OCI-LY1 (cell line): ENCODE results near the gene PTPRM.

Experiments
- EZH2 ChIP-seq: fragments of 200-600 bp; sonication (generic), shearing (Covaris generic); IDR thresholded peaks from 2 replicates; pipeline ENCODE4 v1.8.0; 2017; ENCODE audit warnings: borderline replicate concordance, mixed run types, mild to moderate bottlenecking, antibody characterized with exemption, low read length, moderate library complexity, mixed read lengths
- TF ChIP-seq, protein P1 (sequence below): fragments of 200-600 bp; sonication (generic), shearing (Covaris generic); IDR thresholded peaks from 2 replicates; pipeline ENCODE4 v1.5.1; 2017; ENCODE audit warnings: mild to moderate bottlenecking, antibody characterized with exemption, low read length, moderate library complexity, mixed read lengths

DNA sequence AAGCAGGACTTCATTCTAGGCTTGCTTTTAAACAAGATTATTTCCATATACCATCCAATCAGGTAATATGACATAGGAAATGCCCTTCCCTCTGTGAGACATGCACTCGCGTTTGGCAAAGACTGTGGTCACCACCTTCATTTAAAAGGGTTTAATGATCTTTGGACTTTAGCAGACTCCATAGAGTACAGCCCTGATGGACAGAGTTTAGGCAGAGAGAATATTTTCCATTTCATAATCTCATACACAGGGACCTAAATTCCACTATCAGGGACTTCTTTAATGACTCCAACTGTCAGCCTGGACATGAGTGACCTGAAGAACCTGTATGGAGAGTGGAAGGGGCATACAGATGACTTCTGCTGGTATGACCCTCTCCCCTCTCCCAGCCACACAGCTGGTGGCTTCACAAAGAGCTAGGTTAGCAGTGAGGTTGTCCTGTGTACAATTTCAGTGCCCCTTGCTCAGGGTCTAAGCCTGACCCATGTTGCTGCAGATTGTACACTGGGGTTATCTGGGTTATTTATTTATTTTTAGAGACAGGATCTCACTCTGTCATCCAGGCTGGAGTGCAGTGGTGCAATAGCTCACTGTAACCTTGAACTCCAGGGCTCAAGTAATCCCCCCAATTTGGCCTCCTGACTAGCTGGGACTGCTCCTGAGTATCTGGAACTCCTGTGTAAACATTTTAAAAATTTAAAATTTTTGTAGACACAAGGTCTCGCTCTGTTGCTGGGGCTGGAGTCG lies 59.2 kb downstream of the PTPRM start:
- TF ChIP-seq EZH2: no peak
- TF ChIP-seq, protein P1, sequence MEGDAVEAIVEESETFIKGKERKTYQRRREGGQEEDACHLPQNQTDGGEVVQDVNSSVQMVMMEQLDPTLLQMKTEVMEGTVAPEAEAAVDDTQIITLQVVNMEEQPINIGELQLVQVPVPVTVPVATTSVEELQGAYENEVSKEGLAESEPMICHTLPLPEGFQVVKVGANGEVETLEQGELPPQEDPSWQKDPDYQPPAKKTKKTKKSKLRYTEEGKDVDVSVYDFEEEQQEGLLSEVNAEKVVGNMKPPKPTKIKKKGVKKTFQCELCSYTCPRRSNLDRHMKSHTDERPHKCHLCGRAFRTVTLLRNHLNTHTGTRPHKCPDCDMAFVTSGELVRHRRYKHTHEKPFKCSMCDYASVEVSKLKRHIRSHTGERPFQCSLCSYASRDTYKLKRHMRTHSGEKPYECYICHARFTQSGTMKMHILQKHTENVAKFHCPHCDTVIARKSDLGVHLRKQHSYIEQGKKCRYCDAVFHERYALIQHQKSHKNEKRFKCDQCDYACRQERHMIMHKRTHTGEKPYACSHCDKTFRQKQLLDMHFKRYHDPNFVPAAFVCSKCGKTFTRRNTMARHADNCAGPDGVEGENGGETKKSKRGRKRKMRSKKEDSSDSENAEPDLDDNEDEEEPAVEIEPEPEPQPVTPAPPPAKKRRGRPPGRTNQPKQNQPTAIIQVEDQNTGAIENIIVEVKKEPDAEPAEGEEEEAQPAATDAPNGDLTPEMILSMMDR: no peak
